HG03558 (cell line): ENCODE measurements around the gene WDR88.
A peak's percentile ranks its signal among the peaks of the same experiment; 100 is the strongest.
"Not testable (repeated sequence)": the region's sequence is repeated elsewhere in the genome, so short reads cannot be mapped to it uniquely, and the experiment has no call there.

Experiments used
- ATAC-seq: cut with Tn5 transposase; IDR thresholded peaks from one replicate; pipeline ENCODE4 v1.9.1; 2021; ENCODE audit warnings: moderate number of reproducible peaks; ENCODE audit not compliant: unreplicated experiment; ENCODE audit errors: extremely low read depth

Gene WDR88

GRCh38 chr19:33167438-33167837 lies 35.5 kb downstream of the WDR88 start:
- no peak for ATAC-seq

- ATAC-seq: no peak
Measured at GRCh38 chr19:33168528-33168927, 36.6 kb downstream of the WDR88 start.

GRCh38 chr19:33171222-33171795 lies 39.4 kb downstream of the WDR88 start:
- ATAC-seq: no peak

GRCh38 chr19:33171916-33172359 lies 40.0 kb downstream of the WDR88 start:
- ATAC-seq: no peak

- no peak for ATAC-seq
Measured at GRCh38 chr19:33174186-33174585, 42.3 kb downstream of the WDR88 start.

- ATAC-seq: no peak
Measured at GRCh38 chr19:33175156-33175782, 43.4 kb downstream of the WDR88 start.

GRCh38 chr19:33175886-33176669 lies 44.2 kb downstream of the WDR88 start:
- no peak for ATAC-seq

- ATAC-seq: peak; percentile 53
Measured at GRCh38 chr19:33176670-33177416, 44.9 kb downstream of the WDR88 start.

GRCh38 chr19:33177417-33177979 lies 45.6 kb downstream of the WDR88 start:
- ATAC-seq: no peak

- ATAC-seq: no peak
Measured at GRCh38 chr19:33186431-33187182, 54.7 kb downstream of the WDR88 start.

GRCh38 chr19:33187183-33187540 lies 55.2 kb downstream of the WDR88 start:
- ATAC-seq: no peak

- ATAC-seq: no peak
Measured at GRCh38 chr19:33189453-33189852, 57.5 kb downstream of the WDR88 start.

GRCh38 chr19:33191092-33191491 lies 59.2 kb downstream of the WDR88 start:
- ATAC-seq: not testable (repeated sequence)

- ATAC-seq: no peak
Measured at GRCh38 chr19:33191501-33191900, 59.6 kb downstream of the WDR88 start.

GRCh38 chr19:33192010-33192409 lies 60.1 kb downstream of the WDR88 start:
- no peak for ATAC-seq

GRCh38 chr19:33193269-33193864 lies 61.5 kb downstream of the WDR88 start:
- ATAC-seq: no peak

GRCh38 chr19:33193865-33194362 lies 62.0 kb downstream of the WDR88 start, which contains the start of gene LRP3:
Gene LRP3, plus strand, starts transcription at chr19:33194330. Its CDS starts 456 bp downstream, at chr19:33194786.
- no peak for ATAC-seq

- no peak for ATAC-seq
Measured at GRCh38 chr19:33194532-33194885, 62.6 kb downstream of the WDR88 start.
